HUES64 (cell line): ENCODE data around the gene PNO1.

Source experiments
- H3K27ac ChIP-seq: 2 replicates; pipeline ENCODE4 v1.7.0; 2013; ENCODE audit warnings: low read depth, low read length, inconsistent platforms
- H3K27me3 ChIP-seq: 2 replicates; pipeline ENCODE4 v1.6.1; 2013; ENCODE audit warnings: mild to moderate bottlenecking, low read length; ENCODE audit not compliant: insufficient read depth
- H3K36me3 ChIP-seq: 2 replicates; pipeline ENCODE4 v1.6.1; 2013; ENCODE audit warnings: mild to moderate bottlenecking, low read length; ENCODE audit not compliant: insufficient read depth
- H3K4me1 ChIP-seq: 2 replicates; pipeline ENCODE4 v1.6.1; 2013; ENCODE audit warnings: mild to moderate bottlenecking, low read length, moderate library complexity; ENCODE audit not compliant: insufficient read depth
- H3K4me3 ChIP-seq: 2 replicates; pipeline ENCODE4 v1.5.1; 2013; ENCODE audit warnings: mild to moderate bottlenecking, low read length, moderate library complexity
- H3K9ac ChIP-seq: 2 replicates; pipeline ENCODE4 v1.6.1; 2013; ENCODE audit warnings: mild to moderate bottlenecking, low read depth, low read length
- H3K9me3 ChIP-seq: 2 replicates; pipeline ENCODE4 v1.6.1; 2013; ENCODE audit warnings: low read depth, low read length; ENCODE audit not compliant: insufficient read depth
- WGBS: fragments of 150-250, 120-280 bp; methylation state at CpG from one replicate; pipeline ENCODE4 v1.1.7; 2013; ENCODE audit warnings: missing lambda C conversion rate; 5-methylcytosine and 5-hydroxymethylcytosine counted together

The PNO1 gene

DNA sequence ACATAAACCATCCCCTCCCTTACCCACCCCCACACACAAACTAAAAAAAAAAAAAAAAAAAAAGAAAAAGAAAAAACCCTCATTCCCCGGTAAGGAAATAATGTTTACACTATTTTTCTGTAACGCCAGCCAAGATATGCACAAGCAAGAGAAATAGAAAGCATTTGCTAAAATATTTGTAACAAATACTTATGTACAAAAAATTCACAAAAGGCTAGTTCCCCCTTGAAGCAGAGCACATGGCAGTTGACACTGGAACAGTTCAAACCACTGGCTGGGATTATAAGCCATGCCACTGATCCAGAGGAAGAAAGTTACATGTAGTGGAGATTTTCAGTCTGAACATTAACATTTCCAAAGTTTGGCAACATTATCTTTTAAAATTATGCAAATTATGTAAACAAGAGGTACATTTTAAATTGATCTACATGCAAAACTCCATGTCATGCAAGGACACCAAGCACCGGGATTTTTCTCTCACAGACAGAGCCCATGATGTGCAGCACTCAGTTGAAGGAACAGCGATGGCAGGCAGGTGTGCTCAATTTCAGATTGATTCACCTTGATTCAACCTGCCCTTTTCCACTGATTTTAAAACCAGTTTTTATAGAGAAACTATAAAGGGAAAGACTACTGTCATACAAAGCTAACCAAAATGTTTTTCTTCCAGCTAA lies 21.4 kb downstream of the PNO1 start:
- H3K9me3 ChIP-seq, result no peaks in the 10 kb centered on the region
- WGBS, result 92% methylated on average over 2 of the region's 4 CpGs
- H3K4me3 ChIP-seq, result no peak overlapping the region
- H3K27ac ChIP-seq, result no peak overlapping the region
- H3K27me3 ChIP-seq, result no peaks in the 10 kb centered on the region
- H3K9ac ChIP-seq, result no peak overlapping the region
- no peaks in the 10 kb centered on the region for H3K4me1 ChIP-seq
- peaks cover 81% of the 10 kb centered on the region for H3K36me3 ChIP-seq

DNA sequence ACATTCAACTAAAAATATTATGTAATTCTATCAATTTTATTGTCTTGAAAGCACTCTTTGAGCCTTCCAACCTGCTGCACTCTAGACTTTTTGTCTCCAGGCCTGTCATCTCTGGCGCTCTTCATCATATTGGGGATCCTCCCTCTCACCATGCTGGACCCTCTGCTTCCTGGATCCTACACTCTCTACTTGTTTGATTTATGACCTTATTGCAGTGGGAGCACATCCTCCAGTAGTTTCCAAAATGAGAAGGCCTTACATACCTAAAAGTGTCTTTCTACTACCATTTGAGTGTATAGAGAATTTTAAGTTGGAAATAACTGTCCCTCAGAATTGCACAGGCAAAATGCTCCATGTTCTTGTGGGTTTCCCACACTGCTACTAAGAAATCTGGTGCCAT lies 25.2 kb downstream of the PNO1 start:
- Histone ChIP-seq H3K4me1 (no peaks in the 10 kb centered on the region), H3K4me3 (no peak overlapping the region), H3K36me3 (peaks cover 62% of the 10 kb centered on the region), H3K27ac (no peak overlapping the region), H3K9ac (no peak overlapping the region), H3K27me3 (no peaks in the 10 kb centered on the region), H3K9me3 (no peaks in the 10 kb centered on the region)
- 100% methylated on average over 1 of the region's 1 CpG for WGBS

- H3K9me3 ChIP-seq, result no peaks in the 10 kb centered on the region
Measured at GRCh38 chr2:68185541-68186164, 28.0 kb downstream of the PNO1 start.

DNA sequence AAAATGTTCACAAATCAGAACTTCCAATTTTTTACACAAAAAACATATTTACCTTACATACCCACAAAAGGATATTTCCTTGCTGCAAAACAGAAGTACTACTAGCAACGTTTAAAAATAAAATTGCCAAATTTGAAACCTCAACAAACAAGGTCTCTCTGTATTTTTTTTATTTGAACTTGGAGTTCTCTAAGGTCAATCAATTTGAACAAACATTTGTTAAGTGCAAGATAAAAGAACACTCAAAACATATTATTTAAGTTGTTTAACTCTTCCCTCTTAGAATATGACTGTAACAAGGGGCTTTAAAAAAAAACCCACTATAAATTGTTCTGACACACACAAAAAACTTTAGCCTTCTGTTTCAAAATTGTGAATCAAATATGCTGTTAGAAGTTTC lies 29.6 kb downstream of the PNO1 start:
- no peaks in the 10 kb centered on the region for H3K9me3 ChIP-seq
- H3K4me1 ChIP-seq, result 0 out of 2 replicates have a peak, but pooled peaks cover 8% of the 10 kb centered on the region
- peaks cover 32% of the 10 kb centered on the region for H3K36me3 ChIP-seq
- no peak overlapping the region for H3K4me3 ChIP-seq
- H3K27me3 ChIP-seq, result no peaks in the 10 kb centered on the region
- H3K9ac ChIP-seq, result no peak overlapping the region
- 89% methylated on average over 1 of the region's 1 CpG for WGBS
- no peak overlapping the region for H3K27ac ChIP-seq

More at GRCh38 chr2:68185541-68186164, 28.0 kb downstream of the PNO1 start:
- Histone ChIP-seq H3K36me3 (peaks cover 42% of the 10 kb centered on the region), H3K27ac (no peak overlapping the region), H3K27me3 (no peaks in the 10 kb centered on the region), H3K9ac (no peak overlapping the region), H3K4me1 (0 out of 2 replicates have a peak, but pooled peaks cover 3% of the 10 kb centered on the region), H3K4me3 (no peak overlapping the region)
- WGBS, result 29% methylated on average over 5 of the region's 5 CpGs

DNA sequence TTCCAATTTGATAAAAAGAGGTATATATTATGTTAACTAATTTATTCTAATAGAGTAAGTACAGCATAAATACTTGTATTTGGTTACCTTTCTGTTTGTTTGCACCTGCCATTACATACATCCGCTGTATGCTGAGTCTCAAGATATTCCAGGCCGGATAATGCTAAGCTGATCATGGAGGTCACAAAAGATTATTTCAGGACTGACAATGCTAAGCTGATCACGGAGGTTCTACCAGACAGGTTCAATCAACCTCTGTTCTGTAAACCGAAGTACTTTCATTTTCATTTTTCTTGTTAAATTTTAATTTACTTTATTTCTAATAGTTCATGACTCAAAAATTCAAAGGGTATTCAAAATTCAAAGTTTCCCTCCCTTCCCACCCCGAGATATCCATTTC lies 31.1 kb downstream of the PNO1 start:
- peaks cover 19% of the 10 kb centered on the region for H3K36me3 ChIP-seq
- H3K9me3 ChIP-seq, result no peaks in the 10 kb centered on the region
- H3K9ac ChIP-seq, result no peak overlapping the region
- no peak overlapping the region for H3K4me3 ChIP-seq
- H3K4me1 ChIP-seq, result peaks cover 10% of the 10 kb centered on the region; the same call in 1 of the 2 replicates
- no peak overlapping the region for H3K27ac ChIP-seq
- no peaks in the 10 kb centered on the region for H3K27me3 ChIP-seq
- WGBS, result 97% methylated on average over 5 of the region's 5 CpGs

GRCh38 chr2:68189991-68190784 lies 32.5 kb downstream of the PNO1 start:
- Histone ChIP-seq H3K9ac (no peak overlapping the region), H3K36me3 (peaks cover 10% of the 10 kb centered on the region), H3K27me3 (no peaks in the 10 kb centered on the region), H3K4me3 (no peak overlapping the region), H3K4me1 (peaks cover 14% of the 10 kb centered on the region; the same call in 1 of the 2 replicates), H3K9me3 (no peaks in the 10 kb centered on the region), H3K27ac (no peak overlapping the region)
- 86% methylated on average over 13 of the region's 15 CpGs for WGBS

- H3K9me3 ChIP-seq, result no peaks in the 10 kb centered on the region
- no peaks in the 10 kb centered on the region for H3K27me3 ChIP-seq
- H3K4me3 ChIP-seq, result no peak overlapping the region
- H3K4me1 ChIP-seq, result peaks cover 14% of the 10 kb centered on the region; the same call in 1 of the 2 replicates
- H3K9ac ChIP-seq, result no peak overlapping the region
- peaks cover 5% of the 10 kb centered on the region for H3K36me3 ChIP-seq
- no peak overlapping the region for H3K27ac ChIP-seq
- 92% methylated on average over 3 of the region's 3 CpGs for WGBS
Measured at GRCh38 chr2:68190991-68191731, 33.5 kb downstream of the PNO1 start.

DNA sequence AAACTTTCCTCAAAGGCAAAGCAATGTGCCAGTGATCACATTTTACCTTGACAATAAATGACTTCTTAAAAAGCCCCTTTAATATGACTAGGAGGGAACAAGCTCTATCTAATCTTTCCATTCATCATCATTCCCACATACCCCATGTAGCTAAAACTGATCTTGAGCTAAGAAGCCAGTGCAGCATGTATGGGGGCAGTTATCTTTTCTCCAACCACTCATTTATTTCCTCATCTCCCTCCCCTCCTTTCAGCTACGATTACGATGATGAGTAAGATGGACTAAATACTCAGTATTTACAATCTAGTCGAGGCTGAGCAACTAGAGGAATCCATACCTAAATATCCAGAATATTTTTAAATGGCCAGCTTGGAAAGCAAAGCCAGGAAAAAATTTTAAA lies 35.5 kb downstream of the PNO1 start:
- peaks cover 14% of the 10 kb centered on the region; the same call in 1 of the 2 replicates for H3K4me1 ChIP-seq
- no peak overlapping the region for H3K4me3 ChIP-seq
- no peak overlapping the region for H3K9ac ChIP-seq
- WGBS, result 92% methylated on average over 3 of the region's 3 CpGs
- no peaks in the 10 kb centered on the region for H3K36me3 ChIP-seq
- H3K9me3 ChIP-seq, result no peaks in the 10 kb centered on the region
- no peak overlapping the region for H3K27ac ChIP-seq
- no peaks in the 10 kb centered on the region for H3K27me3 ChIP-seq

DNA sequence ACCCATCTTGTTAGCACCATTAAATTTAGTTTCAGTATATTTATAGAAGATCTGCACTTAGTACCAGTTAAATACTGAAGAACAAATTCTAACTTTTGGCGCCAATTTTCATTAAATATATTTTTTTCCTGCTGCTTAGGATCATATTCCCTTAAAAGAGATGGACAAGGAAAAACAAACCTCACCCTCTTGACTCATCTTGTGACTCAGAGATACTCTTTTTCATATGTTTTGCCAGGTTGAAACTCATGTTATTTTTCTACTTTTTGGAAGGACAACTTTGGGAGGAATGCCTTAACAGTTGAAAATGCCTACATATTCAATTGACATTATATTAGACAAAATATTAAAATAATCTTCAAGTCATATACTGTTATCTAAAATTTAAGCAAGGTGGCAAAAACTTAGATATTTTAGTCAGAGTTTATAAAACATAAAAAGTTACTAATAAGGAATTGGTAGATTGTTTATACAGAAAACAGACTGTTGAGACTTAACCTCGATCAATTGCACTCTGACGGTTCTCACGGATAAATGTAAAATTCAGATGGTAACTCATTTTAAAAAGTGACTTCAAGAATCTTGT lies 36.2 kb downstream of the PNO1 start:
- 97% methylated on average over 4 of the region's 4 CpGs for WGBS
- no peaks in the 10 kb centered on the region for H3K36me3 ChIP-seq
- no peak overlapping the region for H3K27ac ChIP-seq
- no peaks in the 10 kb centered on the region for H3K27me3 ChIP-seq
- no peak overlapping the region for H3K4me3 ChIP-seq
- H3K9me3 ChIP-seq, result no peaks in the 10 kb centered on the region
- peaks cover 14% of the 10 kb centered on the region; the same call in 1 of the 2 replicates for H3K4me1 ChIP-seq
- H3K9ac ChIP-seq, result no peak overlapping the region

DNA sequence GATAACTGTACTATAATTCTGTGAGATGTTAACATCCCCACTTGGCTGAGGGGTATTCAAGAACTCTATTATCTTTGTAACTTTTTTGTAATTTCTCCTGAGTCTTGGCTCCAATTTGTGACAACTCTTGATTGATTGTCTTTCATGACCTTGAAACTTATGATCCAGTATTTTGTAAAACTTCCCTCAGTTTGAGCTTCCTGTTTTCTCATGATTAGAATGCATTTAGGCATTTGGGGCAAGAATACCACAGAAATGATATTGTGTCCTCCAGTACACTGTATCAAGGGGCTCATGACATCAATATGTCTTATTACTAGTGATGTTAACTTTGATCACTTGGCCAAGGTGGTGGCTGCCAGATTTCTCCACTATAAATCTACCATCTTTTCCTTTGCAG lies 37.4 kb downstream of the PNO1 start:
- peaks cover 14% of the 10 kb centered on the region; the same call in 1 of the 2 replicates for H3K4me1 ChIP-seq
- no peak overlapping the region for H3K27ac ChIP-seq
- H3K9ac ChIP-seq, result no peak overlapping the region
- H3K4me3 ChIP-seq, result no peak overlapping the region
- H3K27me3 ChIP-seq, result no peaks in the 10 kb centered on the region
- no peaks in the 10 kb centered on the region for H3K36me3 ChIP-seq
- H3K9me3 ChIP-seq, result no peaks in the 10 kb centered on the region
